HepG2 (cell line): ENCODE results near the gene NSMCE1. TPM values are rescaled to one million over a fixed set of nuclear protein-coding genes. Genes with fewer than 3 reads are reported as not detected.

Experiments
- ATF7-NPFF ChIP-seq: sonication (generic); formaldehyde crosslinking; IDR thresholded peaks from 2 replicates; pipeline ENCODE4 v1.8.1; 2023; ENCODE audit warnings: mild to moderate bottlenecking, low read depth, missing genetic modification reagents, moderate library complexity
- BRD4 ChIP-seq: sonication (generic); formaldehyde crosslinking; IDR thresholded peaks from 2 replicates; pipeline ENCODE4 v1.4.0; 2020; ENCODE audit warnings: missing genetic modification reagents
- CEBPB ChIP-seq: IDR thresholded peaks from 2 replicates; pipeline ENCODE4 v1.6.1; 2011; ENCODE audit warnings: low read depth, low read length, improper control_type of control experiment, borderline replicate concordance
- CEBPG ChIP-seq: IDR thresholded peaks from 2 replicates; pipeline ENCODE4 v1.6.1; 2016
- CHCHD3 ChIP-seq: sonication (generic); formaldehyde crosslinking; IDR thresholded peaks from 2 replicates; pipeline ENCODE4 v1.8.0; 2022; ENCODE audit warnings: mild to moderate bottlenecking, missing genetic modification reagents, moderate library complexity
- FOSL2 ChIP-seq: sonication (generic); formaldehyde crosslinking; IDR thresholded peaks from 2 replicates; pipeline ENCODE4 v1.4.0; 2020; ENCODE audit warnings: missing genetic modification reagents
- FOXA3 ChIP-seq: IDR thresholded peaks from 2 replicates; pipeline ENCODE4 v1.6.1; 2016; ENCODE audit warnings: missing genetic modification reagents, missing compliant biosample characterization
- FOXJ3 ChIP-seq: sonication (generic); formaldehyde crosslinking; IDR thresholded peaks from 2 replicates; pipeline ENCODE4 v1.4.0; 2020; ENCODE audit warnings: missing genetic modification reagents, mild to moderate bottlenecking, borderline replicate concordance
- HDAC2 ChIP-seq: sonication (generic); formaldehyde crosslinking; IDR thresholded peaks from 2 replicates; pipeline ENCODE4 v1.4.0; 2020; ENCODE audit warnings: missing genetic modification reagents
- KDM2A ChIP-seq: sonication (generic); formaldehyde crosslinking; IDR thresholded peaks from 2 replicates; pipeline ENCODE4 v1.4.0; 2020; ENCODE audit warnings: low read depth, missing genetic modification reagents, borderline replicate concordance
- MED1 ChIP-seq: sonication (generic); formaldehyde crosslinking; IDR thresholded peaks from 2 replicates; pipeline ENCODE4 v1.4.0; 2020; ENCODE audit warnings: missing genetic modification reagents
- NAIF1 ChIP-seq: sonication (generic); formaldehyde crosslinking; IDR thresholded peaks from 2 replicates; pipeline ENCODE4 v1.5.0; 2020; ENCODE audit warnings: mild to moderate bottlenecking, missing genetic modification reagents, borderline replicate concordance
- NR2F6 ChIP-seq, 2 experiments: IDR thresholded peaks; 2 replicates each; pipeline ENCODE4 v1.6.1; 2016; ENCODE audit warnings: antibody characterized with exemption in 1 of 2, mild to moderate bottlenecking in 1 of 2
- NRL ChIP-seq: sonication (generic); formaldehyde crosslinking; IDR thresholded peaks from 2 replicates; pipeline ENCODE4 v1.5.0; 2020; ENCODE audit warnings: missing genetic modification reagents, mild to moderate bottlenecking, moderate library complexity, borderline replicate concordance
- PHF8 ChIP-seq: sonication (generic); formaldehyde crosslinking; IDR thresholded peaks from 2 replicates; pipeline ENCODE4 v1.5.0; 2020; ENCODE audit warnings: missing genetic modification reagents
- POLR2A ChIP-seq, 2 experiments: IDR thresholded peaks; 2 replicates each; pipeline ENCODE4 v1.6.1; 2011; ENCODE audit warnings: low read depth in 2 of 2, low read length in 2 of 2, mild to moderate bottlenecking in 1 of 2, moderate library complexity in 1 of 2; ENCODE audit not compliant: insufficient read depth in 1 of 2
- RARA ChIP-seq: IDR thresholded peaks from 2 replicates; pipeline ENCODE4 v1.6.1; 2016; ENCODE audit warnings: missing genetic modification reagents, missing compliant biosample characterization
- REXO4 ChIP-seq: sonication (generic); formaldehyde crosslinking; IDR thresholded peaks from 2 replicates; pipeline ENCODE4 v1.8.0; 2022; ENCODE audit warnings: missing genetic modification reagents, mild to moderate bottlenecking, borderline replicate concordance
- SKI ChIP-seq: fragments of 450-650 bp; IDR thresholded peaks from one replicate; pipeline ENCODE4 v1.6.1; 2018; ENCODE audit warnings: mild to moderate bottlenecking; ENCODE audit not compliant: partially characterized antibody
- SMC3 ChIP-seq: IDR thresholded peaks from 2 replicates; pipeline ENCODE4 v1.6.1; 2011; ENCODE audit warnings: low read length, improper control_type of control experiment
- TGIF2 ChIP-seq: IDR thresholded peaks from 2 replicates; pipeline ENCODE4 v1.6.1; 2016; ENCODE audit warnings: control low read depth, missing compliant biosample characterization
- TOPORS ChIP-seq: sonication (generic); formaldehyde crosslinking; IDR thresholded peaks from 2 replicates; pipeline ENCODE4 v1.8.0; 2023; ENCODE audit warnings: mild to moderate bottlenecking, missing genetic modification reagents
- ZBTB7A ChIP-seq: sonication (generic); formaldehyde crosslinking; IDR thresholded peaks from 2 replicates; pipeline ENCODE4 v1.8.0; 2022; ENCODE audit warnings: mild to moderate bottlenecking, missing genetic modification reagents
- ZNF12 ChIP-seq: sonication (generic); formaldehyde crosslinking; IDR thresholded peaks from 2 replicates; pipeline ENCODE4 v1.5.0; 2020; ENCODE audit warnings: missing genetic modification reagents
- ZNF337 ChIP-seq: sonication (generic); formaldehyde crosslinking; IDR thresholded peaks from 2 replicates; pipeline ENCODE4 v1.5.1; 2020; ENCODE audit warnings: missing genetic modification reagents, low read depth, mild to moderate bottlenecking, borderline replicate concordance
- ZNF724P ChIP-seq: sonication (generic); formaldehyde crosslinking; IDR thresholded peaks from 2 replicates; pipeline ENCODE4 v1.8.0; 2022; ENCODE audit warnings: missing genetic modification reagents, borderline replicate concordance
- ZNF749 ChIP-seq: sonication (generic); formaldehyde crosslinking; IDR thresholded peaks from 2 replicates; pipeline ENCODE4 v1.8.0; 2022; ENCODE audit warnings: mild to moderate bottlenecking, missing genetic modification reagents, moderate library complexity, borderline replicate concordance
- ZNF883 ChIP-seq: sonication (generic); formaldehyde crosslinking; IDR thresholded peaks from 2 replicates; pipeline ENCODE4 v1.5.1; 2020; ENCODE audit warnings: mild to moderate bottlenecking, missing genetic modification reagents; ENCODE audit errors: not compliant biosample characterization
- polyA plus RNA-seq, 8 experiments: library from polyadenylated mRNA; depleted of rRNA in 3 of 8; stranded (reverse) in 7 of 8; unstranded in 1 of 8; fragments of >200 nt; fragmentation: Illumina TruSeq in 4 of 8; extraction: Trizol in 4 of 8; gene quantifications; 2 replicates each; pipeline versions ENCODE4 v1.2.1 to v1.2.3, GENCODE V29; 2011 to 2016; ENCODE audit warnings: low read depth in 4 of 8, missing spikeins in 1 of 8, mixed read lengths in 1 of 8; ENCODE audit not compliant: insufficient read depth in 1 of 8
- total RNA-seq, 5 experiments: library from RNA; depleted of rRNA; stranded (reverse); fragments of >200 nt; fragmentation: Illumina TruSeq; extraction: Trizol; gene quantifications; 2 replicates each; pipeline ENCODE4 v1.2.3, GENCODE V29; 2016; ENCODE audit warnings: low read depth in 1 of 5
- TF ChIP-seq, protein P1 (sequence below): IDR thresholded peaks from 2 replicates; pipeline ENCODE4 v1.6.1; 2012; ENCODE audit warnings: low read depth, low read length, improper control_type of control experiment

The NSMCE1 gene
- total and polyA plus RNA-seq, 2 of the 13 experiments (the other 11 are each of a cell fraction or from before 2014, with no cell fraction given): 42.7 to 52.9 TPM

DNA sequence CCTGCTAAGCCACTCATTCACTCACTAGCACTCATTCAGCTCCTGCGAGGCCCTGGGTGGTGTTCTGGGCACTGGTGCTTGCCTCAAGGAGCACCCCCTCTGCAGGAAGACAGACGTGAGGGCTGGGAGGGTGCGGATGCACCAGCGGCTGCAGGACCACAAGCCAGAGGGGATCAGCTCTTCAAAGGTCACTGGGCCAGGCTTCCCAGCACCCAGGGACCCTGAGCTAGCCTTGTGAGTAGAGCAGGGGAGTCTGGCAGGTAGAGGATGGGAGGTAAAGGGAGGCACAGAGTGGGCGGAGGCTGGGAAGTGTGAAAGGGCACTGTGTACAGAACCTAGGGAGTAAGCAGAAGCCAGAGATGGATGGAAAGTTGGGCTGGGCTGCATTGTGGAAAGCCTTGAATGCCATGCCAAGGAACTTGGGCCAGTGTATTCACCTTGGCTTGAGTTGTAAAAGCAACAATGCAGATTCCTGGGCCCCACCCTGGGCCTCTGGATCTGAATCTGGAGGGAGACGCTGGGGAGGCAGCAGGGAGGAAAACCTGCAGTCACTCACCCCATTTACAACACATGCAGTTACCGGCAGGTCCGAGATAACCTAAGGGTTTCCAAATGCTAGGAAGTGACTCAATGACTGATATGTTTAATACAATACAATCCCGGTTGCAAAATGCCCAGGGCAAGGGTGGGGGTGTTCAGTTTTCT, 46.9 kb upstream of the NSMCE1 start (continued):
- TF ChIP-seq NAIF1 (CRISPR knock-in tag) (no peak), FOSL2 (peak; percentile 86), HDAC2 (no peak), ATF7-NPFF (CRISPR knock-in tag) (no peak), ZNF724P (no peak), CHCHD3 (CRISPR knock-in tag) (0 out of 2 replicates have a peak, but pooled peaks have one; percentile 18), RARA (0 out of 2 replicates have a peak, but pooled peaks have one; percentile 8), ZNF749 (CRISPR knock-in tag) (0 out of 2 replicates have a peak, but pooled peaks have one; percentile 26), TOPORS (CRISPR knock-in tag) (no peak), NRL (CRISPR knock-in tag) (0 out of 2 replicates have a peak, but pooled peaks have one; percentile 26), CEBPG (CRISPR knock-in tag) (peak; percentile 58), CEBPB (peak; percentile 74; the same call in 1 of the 2 replicates), ZNF12 (CRISPR knock-in tag) (peak; percentile 7; the same call in 1 of the 2 replicates), ZNF883 (CRISPR knock-in tag) (peak; percentile 57), POLR2A (IDR thresholded peaks at IDR 0.05; ENCODE audit: insufficient read depth in 1 of 2, low read depth in 2 of 2, low read length in 2 of 2) (0 out of 4 replicates have a peak, but pooled peaks of 1 of the 2 experiments have one; percentile 42), PHF8 (CRISPR knock-in tag) (no peak), SMC3 (0 out of 2 replicates have a peak, but pooled peaks have one; percentile 0), NR2F6 (IDR thresholded peaks at IDR 0.05) (peak; percentile 30), NR2F6 (CRISPR knock-in tag; IDR thresholded peaks at IDR 0.05) (peak; percentile 14; the same call in 1 of the 2 replicates), FOXA3 (CRISPR knock-in tag) (0 out of 2 replicates have a peak, but pooled peaks have one; percentile 7), ZNF337 (no peak), KDM2A (CRISPR knock-in tag) (peak; percentile 19), ZBTB7A (0 out of 2 replicates have a peak, but pooled peaks have one; percentile 20), BRD4 (CRISPR knock-in tag) (0 out of 2 replicates have a peak, but pooled peaks have one; percentile 34), TGIF2 (CRISPR knock-in tag) (0 out of 2 replicates have a peak, but pooled peaks have one; percentile 66), MED1 (CRISPR knock-in tag) (peak; percentile 28; the same call in 1 of the 2 replicates), SKI (no peak), REXO4 (0 out of 2 replicates have a peak, but pooled peaks have one; percentile 46), FOXJ3 (CRISPR knock-in tag) (no peak)
- TF ChIP-seq, protein P1, sequence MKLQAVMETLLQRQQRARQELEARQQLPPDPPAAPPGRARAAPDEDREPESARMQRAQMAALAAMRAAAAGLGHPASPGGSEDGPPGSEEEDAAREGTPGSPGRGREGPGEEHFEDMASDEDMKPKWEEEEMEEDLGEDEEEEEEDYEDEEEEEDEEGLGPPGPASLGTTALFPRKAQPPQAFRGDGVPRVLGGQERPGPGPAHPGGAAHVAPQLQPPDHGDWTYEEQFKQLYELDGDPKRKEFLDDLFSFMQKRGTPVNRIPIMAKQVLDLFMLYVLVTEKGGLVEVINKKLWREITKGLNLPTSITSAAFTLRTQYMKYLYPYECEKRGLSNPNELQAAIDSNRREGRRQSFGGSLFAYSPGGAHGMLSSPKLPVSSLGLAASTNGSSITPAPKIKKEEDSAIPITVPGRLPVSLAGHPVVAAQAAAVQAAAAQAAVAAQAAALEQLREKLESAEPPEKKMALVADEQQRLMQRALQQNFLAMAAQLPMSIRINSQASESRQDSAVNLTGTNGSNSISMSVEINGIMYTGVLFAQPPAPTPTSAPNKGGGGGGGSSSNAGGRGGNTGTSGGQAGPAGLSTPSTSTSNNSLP: peak; percentile 25; the same call in 1 of the 2 replicates
